ENCODE data around the gene PSTPIP1. TPM values are rescaled to one million over a fixed set of nuclear protein-coding genes. Genes with fewer than 3 reads are reported as not detected.

Gene PSTPIP1
- total RNA-seq, 1 experiment from 2014 or later, result 1.5 TPM

GRCh38 chr15:76982356-76982755 lies 12.6 kb upstream of the PSTPIP1 start (continued):
- TF ChIP-seq FOXP4 (CRISPR knock-in tag; IDR thresholded peaks at IDR 0.05) (no peak), ETV6 (CRISPR knock-in tag; IDR thresholded peaks at IDR 0.05) (no peak), IRF2 (CRISPR knock-in tag; IDR thresholded peaks at IDR 0.05; ENCODE audit: borderline replicate concordance, low read depth) (no peak), ZNF671 (CRISPR knock-in tag; IDR thresholded peaks at IDR 0.05) (no peak), ZNF263 (CRISPR knock-in tag; IDR thresholded peaks at IDR 0.05; ENCODE audit: low read depth) (no peak), ZNF121 (CRISPR knock-in tag; IDR thresholded peaks at IDR 0.05) (no peak)

- CTCF ChIA-PET, result interaction anchor here (1.2 to 3.4 kb wide), 2 partner anchors 10 to 41 kb away, joined by 3 to 23 read pairs; no protein-coding TSS in a partner anchor
- ATAC-seq (no peak), DNase-seq (ENCODE audit: low spot score) (no peak)
- H3K36me3 Mint-ChIP-seq, result 0 out of 2 replicates have a peak, but pooled peaks cover 3% of the 10 kb centered on the region
- no peaks in the 10 kb centered on the region for H3K4me1 Mint-ChIP-seq
- H3K9me3 Mint-ChIP-seq, result peaks cover 11% of the 10 kb centered on the region
- no peaks in the 10 kb centered on the region for H3K27me3 Mint-ChIP-seq (ENCODE audit: low read depth)
- POLR2A ChIA-PET, result no interaction called here
- no peak overlapping the region for H3K27ac Mint-ChIP-seq
- no peak overlapping the region for H3K4me3 Mint-ChIP-seq
- TF ChIP-seq CREM (CRISPR knock-in tag; IDR thresholded peaks at IDR 0.05), result no peak
- no peak for TF ChIP-seq AR (CRISPR knock-in tag; IDR thresholded peaks at IDR 0.05)
- no peak for TF ChIP-seq ELF4 (CRISPR knock-in tag; IDR thresholded peaks at IDR 0.05; ENCODE audit: low read depth)
- TF ChIP-seq ATF6 (CRISPR knock-in tag; IDR thresholded peaks at IDR 0.05), result no peak
- no peak for TF ChIP-seq ZNF512 (CRISPR knock-in tag; IDR thresholded peaks at IDR 0.05; ENCODE audit: borderline replicate concordance)
- TF ChIP-seq TP53 (CRISPR knock-in tag; IDR thresholded peaks at IDR 0.05), result no peak
- no peak for TF ChIP-seq ZNF121 (CRISPR knock-in tag; IDR thresholded peaks at IDR 0.05)
- TF ChIP-seq ARID4B (CRISPR knock-in tag; IDR thresholded peaks at IDR 0.05; ENCODE audit: borderline replicate concordance), result no peak
- TF ChIP-seq E2F4 (CRISPR knock-in tag; IDR thresholded peaks at IDR 0.05; ENCODE audit: borderline replicate concordance, low read depth), result no peak
- TF ChIP-seq ATF2 (CRISPR knock-in tag; IDR thresholded peaks at IDR 0.05; ENCODE audit: borderline replicate concordance, low read depth), result no peak
- TF ChIP-seq SP1 (CRISPR knock-in tag; conservative IDR thresholded peaks at IDR 0.05), result no peak
Measured at GRCh38 chr15:76982756-76983155, 12.2 kb upstream of the PSTPIP1 start.

Measured in WTC11 (cell line).